ENCODE measurements around the gene SREBF1.
A peak's percentile ranks its signal among the peaks of the same experiment; 100 is the strongest.

SREBF1 gene

DNA sequence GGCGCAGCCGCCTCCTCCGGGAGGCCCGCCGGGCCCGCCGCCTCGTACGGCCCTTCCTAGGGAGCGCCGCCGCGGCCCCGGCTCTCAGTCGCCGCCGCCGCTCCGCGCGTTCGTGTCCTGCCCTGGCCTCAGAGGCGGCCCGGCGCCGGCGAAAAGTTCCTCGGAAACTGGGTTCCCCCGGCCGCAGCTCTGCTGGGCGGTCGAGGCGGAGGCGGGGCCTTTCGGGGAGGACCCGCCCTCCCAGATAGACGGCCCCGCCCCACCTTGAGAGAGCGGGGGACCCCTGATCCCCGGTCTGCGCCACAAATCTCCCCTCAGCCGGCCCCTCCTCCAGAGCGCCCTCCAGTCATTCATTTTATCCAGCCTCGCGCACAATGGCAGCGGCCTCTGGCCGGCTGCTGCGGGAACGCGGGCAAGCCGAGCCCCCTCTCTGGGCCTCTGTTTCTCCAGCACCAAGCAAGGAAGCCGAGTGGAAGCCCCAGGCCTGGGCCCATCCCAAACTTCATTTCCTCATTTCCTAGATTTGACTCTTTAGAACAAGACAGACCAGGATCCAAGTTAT is at the start of gene SREBF1:
TSS of gene SREBF1 (minus strand) at position 169 of the 562 bp plus-strand sequence. CDS start 169 bp downstream, outside the sequence.
- no peak for TF ChIP-seq CTCF (conservative IDR thresholded peaks at IDR 0.05)
- H3K27ac ChIP-seq, result peak within 1 kb of the TSS; percentile 96

GRCh38 chr17:17886226-17886625 is 49.4 kb upstream of the SREBF1 start:
- H3K27ac ChIP-seq, result no peak overlapping the region
- TF ChIP-seq CTCF (conservative IDR thresholded peaks at IDR 0.05), result no peak

GRCh38 chr17:17884391-17885357 is 47.9 kb upstream of the SREBF1 start:
- no peak for TF ChIP-seq CTCF (conservative IDR thresholded peaks at IDR 0.05)
- H3K27ac ChIP-seq, result no peak overlapping the region

- H3K27ac ChIP-seq, result no peak overlapping the region
- TF ChIP-seq CTCF (conservative IDR thresholded peaks at IDR 0.05), result no peak
These were observed 47.0 kb upstream of the SREBF1 start for GRCh38 chr17:17883801-17884200.

- no peak for TF ChIP-seq CTCF (conservative IDR thresholded peaks at IDR 0.05)
- no peak overlapping the region for H3K27ac ChIP-seq
These were observed 45.3 kb upstream of the SREBF1 start for GRCh38 chr17:17882082-17882581.

- H3K27ac ChIP-seq, result no peak overlapping the region
- no peak for TF ChIP-seq CTCF (conservative IDR thresholded peaks at IDR 0.05)
These were observed 43.9 kb upstream of the SREBF1 start for GRCh38 chr17:17880577-17881196.

All from VCaP (cell line).